Endothelial cell (in vitro differentiated cells): Measurements from ENCODE around the gene RPL21. TPM values are rescaled to one million over a fixed set of nuclear protein-coding genes. Genes with fewer than 3 reads are reported as not detected.

ENCODE experiments used
- DNase-seq: peaks from one replicate; pipeline ENCODE4 v3.0.0; 2021; ENCODE audit warnings: low spot score
- H3K27ac Mint-ChIP-seq: one replicate; pipeline ENCODE4 v1.8.0; 2021; ENCODE audit warnings: mixed read lengths, inconsistent platforms; ENCODE audit not compliant: unreplicated experiment
- H3K27me3 Mint-ChIP-seq: one replicate; pipeline ENCODE4 v1.8.0; 2021; ENCODE audit warnings: mild to moderate bottlenecking, moderate library complexity, mixed read lengths, inconsistent platforms; ENCODE audit not compliant: unreplicated experiment
- H3K36me3 Mint-ChIP-seq: one replicate; pipeline ENCODE4 v1.8.0; 2021; ENCODE audit warnings: mild to moderate bottlenecking, low read depth, mixed read lengths, inconsistent platforms; ENCODE audit not compliant: unreplicated experiment
- H3K4me1 Mint-ChIP-seq: one replicate; pipeline ENCODE4 v1.8.0; 2021; ENCODE audit warnings: mild to moderate bottlenecking, mixed read lengths, inconsistent platforms; ENCODE audit not compliant: unreplicated experiment
- H3K4me3 Mint-ChIP-seq: one replicate; pipeline ENCODE4 v1.8.0; 2021; ENCODE audit warnings: mild to moderate bottlenecking, mixed read lengths, inconsistent platforms; ENCODE audit not compliant: unreplicated experiment
- H3K9me3 Mint-ChIP-seq: one replicate; pipeline ENCODE4 v1.8.0; 2021; ENCODE audit warnings: mixed read lengths, inconsistent platforms; ENCODE audit not compliant: unreplicated experiment
- total RNA-seq: library from RNA; stranded (reverse); fragmentation: NEBNext Ultra II Directional; extraction: Animal tissue kit (Norgen Biotek cat#: 25700); gene quantifications from one replicate; pipeline ENCODE4 v1.2.1, GENCODE V29; 2021; ENCODE audit not compliant: unreplicated experiment
- TF ChIP-seq, protein P1 (sequence below): fragments of 200-600 bp; sonication (generic); IDR thresholded peaks from one replicate; pipeline ENCODE4 v1.5.0; 2021; ENCODE audit warnings: antibody characterized with exemption; ENCODE audit not compliant: unreplicated experiment

RPL21 gene
- total RNA-seq, 1 donor from 2014 or later, result 910 TPM

DNA sequence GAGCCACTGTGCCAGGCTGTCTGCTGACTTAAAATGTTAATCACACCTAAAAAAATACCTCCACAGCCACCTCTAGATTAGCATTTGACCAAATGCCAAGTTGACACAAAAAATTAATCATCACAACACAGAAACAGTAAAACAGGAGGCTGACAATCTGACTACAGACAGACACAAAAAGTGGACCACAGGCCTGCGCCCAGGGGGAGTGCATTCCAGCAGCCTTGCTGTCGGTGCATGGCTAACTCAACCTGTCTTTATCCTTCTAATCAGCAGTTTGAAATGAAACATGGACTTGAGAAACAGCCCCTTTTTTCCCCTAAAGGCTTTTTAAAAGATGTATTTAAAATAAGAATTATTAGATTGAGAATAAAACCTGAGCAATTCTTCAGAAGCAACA, 53.3 kb downstream of the RPL21 start:
- TF ChIP-seq, protein P1, sequence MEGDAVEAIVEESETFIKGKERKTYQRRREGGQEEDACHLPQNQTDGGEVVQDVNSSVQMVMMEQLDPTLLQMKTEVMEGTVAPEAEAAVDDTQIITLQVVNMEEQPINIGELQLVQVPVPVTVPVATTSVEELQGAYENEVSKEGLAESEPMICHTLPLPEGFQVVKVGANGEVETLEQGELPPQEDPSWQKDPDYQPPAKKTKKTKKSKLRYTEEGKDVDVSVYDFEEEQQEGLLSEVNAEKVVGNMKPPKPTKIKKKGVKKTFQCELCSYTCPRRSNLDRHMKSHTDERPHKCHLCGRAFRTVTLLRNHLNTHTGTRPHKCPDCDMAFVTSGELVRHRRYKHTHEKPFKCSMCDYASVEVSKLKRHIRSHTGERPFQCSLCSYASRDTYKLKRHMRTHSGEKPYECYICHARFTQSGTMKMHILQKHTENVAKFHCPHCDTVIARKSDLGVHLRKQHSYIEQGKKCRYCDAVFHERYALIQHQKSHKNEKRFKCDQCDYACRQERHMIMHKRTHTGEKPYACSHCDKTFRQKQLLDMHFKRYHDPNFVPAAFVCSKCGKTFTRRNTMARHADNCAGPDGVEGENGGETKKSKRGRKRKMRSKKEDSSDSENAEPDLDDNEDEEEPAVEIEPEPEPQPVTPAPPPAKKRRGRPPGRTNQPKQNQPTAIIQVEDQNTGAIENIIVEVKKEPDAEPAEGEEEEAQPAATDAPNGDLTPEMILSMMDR, result no peak

More for the DNA sequence above, 53.3 kb downstream of the RPL21 start:
- H3K27ac Mint-ChIP-seq, result no peak overlapping the region
- no peaks in the 10 kb centered on the region for H3K36me3 Mint-ChIP-seq
- no peak overlapping the region for H3K4me3 Mint-ChIP-seq
- H3K4me1 Mint-ChIP-seq, result no peaks in the 10 kb centered on the region
- no peaks in the 10 kb centered on the region for H3K9me3 Mint-ChIP-seq
- no peaks in the 10 kb centered on the region for H3K27me3 Mint-ChIP-seq
- no peak for DNase-seq

Other genes with a start within 250 kb of the RPL21 start
- gene USP12, start 79.7 kb upstream of the RPL21 start, total RNA-seq, result 29.7 TPM
- gene RASL11A, start 19.3 kb downstream of the RPL21 start, total RNA-seq, result 2.1 TPM
- 73.6 TPM for gene GTF3A, start 173.1 kb downstream of the RPL21 start, total RNA-seq
- gene MTIF3, start 199.0 kb downstream of the RPL21 start, total RNA-seq, result 51.2 TPM